ENCODE results near the gene EXOSC2. TPM values are rescaled to one million over a fixed set of nuclear protein-coding genes. Genes with fewer than 3 reads are reported as not detected.

Gene EXOSC2, protein sequence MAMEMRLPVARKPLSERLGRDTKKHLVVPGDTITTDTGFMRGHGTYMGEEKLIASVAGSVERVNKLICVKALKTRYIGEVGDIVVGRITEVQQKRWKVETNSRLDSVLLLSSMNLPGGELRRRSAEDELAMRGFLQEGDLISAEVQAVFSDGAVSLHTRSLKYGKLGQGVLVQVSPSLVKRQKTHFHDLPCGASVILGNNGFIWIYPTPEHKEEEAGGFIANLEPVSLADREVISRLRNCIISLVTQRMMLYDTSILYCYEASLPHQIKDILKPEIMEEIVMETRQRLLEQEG
- 10 to 100 TPM in 3 of 5 donors, 1 to 10 TPM in 2; 6.4 to 36.9 (median 14.0) TPM for total RNA-seq
- polyA plus RNA-seq: 10 to 100 TPM; 13.6 to 15.0 (median 14.5) TPM
- long read RNA-seq, donor 1, partial matches to known transcripts: 0 of 2 reads
- long read RNA-seq, donor 1, other reads (novel, unspliced or antisense): 0 of 2 reads
- long read RNA-seq, donor 2, transcript EXOSC2-204 (9 exons, 2,040 nt): major isoform, 5 of 5 reads
- long read RNA-seq, donor 2, partial matches to known transcripts: 0 of 5 reads
- long read RNA-seq, donor 2, other reads (novel, unspliced or antisense): 0 of 5 reads
- long read RNA-seq, donor 3, partial matches to known transcripts: 0 of 3 reads
- long read RNA-seq, donor 3, other reads (novel, unspliced or antisense): 0 of 3 reads
- long read RNA-seq, donor 4, partial matches to known transcripts: 0 of 1 reads
- long read RNA-seq, donor 4, other reads (novel, unspliced or antisense): 0 of 1 reads
- long read RNA-seq, donor 5, partial matches to known transcripts: 0 of 1 reads
- long read RNA-seq, donor 5, other reads (novel, unspliced or antisense): 0 of 1 reads
- long read RNA-seq, donor 6, transcript EXOSC2-204 (9 exons, 2,040 nt): major isoform, 5 of 10 reads
- long read RNA-seq, donor 6, transcript EXOSC2-207 (3 exons, 2,766 nt): major isoform, 5 of 10 reads
- long read RNA-seq, donor 6, partial matches to known transcripts: 0 of 10 reads
- long read RNA-seq, donor 6, other reads (novel, unspliced or antisense): 0 of 10 reads
- long read RNA-seq, donor 7, partial matches to known transcripts: 0 of 2 reads
- long read RNA-seq, donor 7, other reads (novel, unspliced or antisense): 0 of 2 reads
- long read RNA-seq, donor 8, transcript EXOSC2-204 (9 exons, 2,040 nt): major isoform, 5 of 7 reads
- long read RNA-seq, donor 8, partial matches to known transcripts: 0 of 7 reads
- long read RNA-seq, donor 8, other reads (novel, unspliced or antisense): 0 of 7 reads
- long read RNA-seq, donor 9, partial matches to known transcripts: 0 of 2 reads
- long read RNA-seq, donor 9, other reads (novel, unspliced or antisense): 0 of 2 reads
- long read RNA-seq, donor 10, partial matches to known transcripts: 0 of 1 reads
- long read RNA-seq, donor 10, other reads (novel, unspliced or antisense): 0 of 1 reads

GRCh38 chr9:130693426-130694191 is at the start of gene EXOSC2:
TSS of gene EXOSC2 (plus strand) at chr9:130693780. CDS start at chr9:130693792, 12 bp downstream.
- intact Hi-C loops (cut with DNase I; ENCODE audit: low total_unique reads): no loop called here
- peak within 1 kb of the TSS; percentile 16 to 81 (median 59) for H3K27ac ChIP-seq

DNA sequence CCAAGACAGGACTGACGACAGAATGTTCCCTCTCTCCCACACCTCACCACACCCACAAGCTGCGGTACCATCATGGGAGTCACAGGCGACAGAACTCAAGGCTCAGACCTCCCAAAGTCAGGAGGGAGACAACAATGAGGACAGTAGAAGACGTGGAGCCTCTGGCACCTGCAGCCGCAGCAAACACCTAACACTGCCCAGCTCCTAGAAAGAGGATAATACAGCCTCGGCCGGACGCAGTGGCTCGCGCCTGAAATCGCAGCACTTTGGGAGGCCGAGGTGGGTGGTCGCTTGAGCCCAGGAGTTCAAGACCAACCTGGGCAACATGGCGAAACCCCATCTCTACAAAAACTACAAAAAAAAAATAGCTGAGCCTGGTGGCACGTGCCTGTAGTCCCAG is 42.4 kb upstream of the EXOSC2 start:
- DNase-seq: no peak
- no peaks in the 10 kb centered on the region for H3K4me1 ChIP-seq
- H3K27me3 ChIP-seq: peaks cover 0 to 82% (median 6%) of the 10 kb centered on the region in 3 donors
- H3K9me3 ChIP-seq: peaks cover 0 to 5% (median 0%) of the 10 kb centered on the region in 4 donors
- H3K4me3 ChIP-seq: no peak overlapping the region
- no peak for TF ChIP-seq EP300 (IDR thresholded peaks at IDR 0.05)
- TF ChIP-seq POLR2A (IDR thresholded peaks at IDR 0.05): no peak
- TF ChIP-seq POLR2AphosphoS5 (IDR thresholded peaks at IDR 0.05): no peak
- TF ChIP-seq, protein P1, sequence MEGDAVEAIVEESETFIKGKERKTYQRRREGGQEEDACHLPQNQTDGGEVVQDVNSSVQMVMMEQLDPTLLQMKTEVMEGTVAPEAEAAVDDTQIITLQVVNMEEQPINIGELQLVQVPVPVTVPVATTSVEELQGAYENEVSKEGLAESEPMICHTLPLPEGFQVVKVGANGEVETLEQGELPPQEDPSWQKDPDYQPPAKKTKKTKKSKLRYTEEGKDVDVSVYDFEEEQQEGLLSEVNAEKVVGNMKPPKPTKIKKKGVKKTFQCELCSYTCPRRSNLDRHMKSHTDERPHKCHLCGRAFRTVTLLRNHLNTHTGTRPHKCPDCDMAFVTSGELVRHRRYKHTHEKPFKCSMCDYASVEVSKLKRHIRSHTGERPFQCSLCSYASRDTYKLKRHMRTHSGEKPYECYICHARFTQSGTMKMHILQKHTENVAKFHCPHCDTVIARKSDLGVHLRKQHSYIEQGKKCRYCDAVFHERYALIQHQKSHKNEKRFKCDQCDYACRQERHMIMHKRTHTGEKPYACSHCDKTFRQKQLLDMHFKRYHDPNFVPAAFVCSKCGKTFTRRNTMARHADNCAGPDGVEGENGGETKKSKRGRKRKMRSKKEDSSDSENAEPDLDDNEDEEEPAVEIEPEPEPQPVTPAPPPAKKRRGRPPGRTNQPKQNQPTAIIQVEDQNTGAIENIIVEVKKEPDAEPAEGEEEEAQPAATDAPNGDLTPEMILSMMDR (IDR thresholded peaks at IDR 0.05): no peak
- no peak overlapping the region for H3K27ac ChIP-seq
- 72 to 82% (median 78%) methylated on average over 15 of the region's 15 CpGs for WGBS, 5 donors
- no peaks in the 10 kb centered on the region for H3K36me3 ChIP-seq
- intact Hi-C loops (cut with DNase I; ENCODE audit: low total_unique reads): no loop called here

More at GRCh38 chr9:130693426-130694191, at the start of gene EXOSC2:
- no peaks in the 10 kb centered on the region for H3K27me3 ChIP-seq
- WGBS, 5 donors: 0 to 1% (median 0%) methylated on average over 30 to 40 of the region's 40 CpGs
- H3K4me3 ChIP-seq: peak within 1 kb of the TSS; percentile 69 to 93 (median 74)
- peaks cover 24 to 34% (median 33%) of the 10 kb centered on the region in 4 donors for H3K36me3 ChIP-seq
- H3K4me1 ChIP-seq: peaks cover 11 to 59% (median 39%) of the 10 kb centered on the region in 4 donors
- no peak for TF ChIP-seq POLR2A (IDR thresholded peaks at IDR 0.05)
- peak; percentile 77 to 96 (median 87) for TF ChIP-seq POLR2AphosphoS5 (IDR thresholded peaks at IDR 0.05)
- peak; percentile 98 to 99 for DNase-seq
- no peaks in the 10 kb centered on the region for H3K9me3 ChIP-seq

DNA sequence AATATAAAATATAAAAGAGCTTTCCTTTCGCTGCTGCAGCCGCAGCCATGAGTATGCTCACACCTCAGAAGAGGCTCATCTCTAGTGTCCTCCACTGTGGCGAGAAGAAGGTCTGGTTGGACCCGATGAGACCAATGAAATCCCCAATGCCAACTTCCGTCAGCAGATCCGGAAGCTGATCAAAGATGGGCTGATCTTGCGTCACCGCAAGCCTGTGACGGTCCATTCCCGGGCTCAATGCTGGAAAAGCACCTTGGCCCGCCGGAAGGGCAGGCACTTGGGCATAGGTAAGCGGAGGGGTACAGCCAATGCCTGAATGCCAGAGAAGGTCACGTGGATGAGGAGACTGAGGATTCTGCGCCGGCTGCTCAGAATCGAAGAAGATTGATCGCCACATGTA is 41.8 kb upstream of the EXOSC2 start:
- H3K36me3 ChIP-seq: no peaks in the 10 kb centered on the region

More for the DNA sequence above, 41.8 kb upstream of the EXOSC2 start:
- Histone ChIP-seq H3K4me3 (no peak overlapping the region), H3K9me3 (peaks cover 0 to under 1% (median 0%) of the 10 kb centered on the region in 4 donors), H3K4me1 (no peaks in the 10 kb centered on the region), H3K27me3 (peaks cover 0 to 88% (median 11%) of the 10 kb centered on the region in 3 donors), H3K27ac (no peak overlapping the region)
- WGBS, 5 donors: 92 to 95% (median 93%) methylated on average over 18 of the region's 18 CpGs
- intact Hi-C loops (cut with DNase I; ENCODE audit: low total_unique reads): no loop called here
- TF ChIP-seq POLR2A (IDR thresholded peaks at IDR 0.05) (no peak), POLR2AphosphoS5 (IDR thresholded peaks at IDR 0.05) (no peak), EP300 (IDR thresholded peaks at IDR 0.05) (no peak)
- TF ChIP-seq, protein P1 (IDR thresholded peaks at IDR 0.05): no peak
- DNase-seq: no peak
